Activated naive CD4-positive, alpha-beta T cell treated with anti-CD3 and anti-CD28 coated beads, Interleukin-2, amount 10 ng/mL, durations not matched to agents 7 days and 5 days (primary cell): ENCODE measurements around the gene PTTG1IP2.

Source experiments
- CTCF ChIA-PET: fragments of 350-600 bp; sonication (Branson Sonifier 250); formaldehyde crosslinking; loops from one replicate; lab custom pipeline; 2021; ENCODE audit warnings: antibody characterized with exemption; lab: Charles Lee
- DNase-seq: peaks from one replicate; pipeline ENCODE4 v3.0.0-alpha.2; 2020
- H3K27ac Mint-ChIP-seq: one replicate; pipeline ENCODE4 v1.8.0; 2021; ENCODE audit warnings: mild to moderate bottlenecking, moderate library complexity, mixed read lengths
- H3K27me3 Mint-ChIP-seq: one replicate; pipeline ENCODE4 v1.8.0; 2021; ENCODE audit warnings: mild to moderate bottlenecking, mixed read lengths
- H3K36me3 Mint-ChIP-seq: one replicate; pipeline ENCODE4 v1.8.0; 2021; ENCODE audit warnings: mixed read lengths
- H3K4me1 Mint-ChIP-seq: one replicate; pipeline ENCODE4 v1.8.0; 2021; ENCODE audit warnings: mixed read lengths
- H3K4me3 Mint-ChIP-seq: one replicate; pipeline ENCODE4 v1.8.0; 2021; ENCODE audit warnings: mild to moderate bottlenecking, moderate library complexity, mixed read lengths
- H3K9me3 Mint-ChIP-seq: one replicate; pipeline ENCODE4 v1.8.0; 2021; ENCODE audit warnings: mixed read lengths

The PTTG1IP2 gene

DNA sequence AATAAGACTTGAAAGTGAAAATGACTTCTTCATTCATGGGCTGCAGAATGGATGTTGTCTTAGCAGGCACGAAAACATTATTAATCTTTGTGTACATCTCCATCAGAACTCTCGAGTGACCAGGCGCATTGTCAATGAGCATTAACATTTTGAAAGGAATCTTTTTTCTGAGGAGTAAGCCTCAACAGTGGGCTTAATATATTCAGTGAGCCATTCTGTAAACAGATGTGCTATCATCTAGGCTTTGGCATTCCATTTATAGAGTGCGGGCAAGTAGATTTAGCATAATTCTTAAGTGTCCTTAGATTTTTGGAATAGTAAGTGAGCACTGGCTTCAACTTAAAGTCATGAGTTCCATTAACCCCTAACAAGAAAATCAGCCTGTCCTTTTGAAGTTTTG, 33.1 kb downstream of the PTTG1IP2 start:
- DNase-seq = no peak
- no peaks in the 10 kb centered on the region for H3K27me3 Mint-ChIP-seq
- H3K27ac Mint-ChIP-seq = no peak overlapping the region
- no peaks in the 10 kb centered on the region for H3K36me3 Mint-ChIP-seq
- no peaks in the 10 kb centered on the region for H3K4me1 Mint-ChIP-seq
- no peak overlapping the region for H3K4me3 Mint-ChIP-seq
- no peaks in the 10 kb centered on the region for H3K9me3 Mint-ChIP-seq
- CTCF ChIA-PET = no interaction called here

DNA sequence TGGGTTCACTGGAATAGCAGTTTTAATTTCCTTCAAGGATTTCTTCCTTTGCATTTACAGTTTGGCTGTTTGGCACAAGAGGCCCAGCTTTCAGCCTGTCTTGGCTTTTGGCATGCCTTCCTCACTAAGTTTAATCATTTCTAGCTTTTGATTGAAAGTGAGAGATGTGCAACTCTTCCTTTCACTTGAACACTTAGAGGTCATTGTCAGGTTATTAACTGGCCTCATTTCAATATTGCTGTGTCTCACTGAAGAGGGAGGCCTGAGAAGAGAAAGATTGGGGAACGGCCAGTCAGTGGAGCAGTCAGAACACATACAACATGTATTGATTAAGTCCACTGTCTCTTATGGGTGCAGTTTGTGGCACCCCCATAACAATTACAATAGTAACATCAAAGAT, 33.9 kb downstream of the PTTG1IP2 start:
- Mint-ChIP-seq H3K36me3 (no peaks in the 10 kb centered on the region), H3K9me3 (no peaks in the 10 kb centered on the region), H3K27me3 (no peaks in the 10 kb centered on the region), H3K4me1 (no peaks in the 10 kb centered on the region), H3K4me3 (no peak overlapping the region), H3K27ac (no peak overlapping the region)
- DNase-seq = no peak
- CTCF ChIA-PET = no interaction called here

DNA sequence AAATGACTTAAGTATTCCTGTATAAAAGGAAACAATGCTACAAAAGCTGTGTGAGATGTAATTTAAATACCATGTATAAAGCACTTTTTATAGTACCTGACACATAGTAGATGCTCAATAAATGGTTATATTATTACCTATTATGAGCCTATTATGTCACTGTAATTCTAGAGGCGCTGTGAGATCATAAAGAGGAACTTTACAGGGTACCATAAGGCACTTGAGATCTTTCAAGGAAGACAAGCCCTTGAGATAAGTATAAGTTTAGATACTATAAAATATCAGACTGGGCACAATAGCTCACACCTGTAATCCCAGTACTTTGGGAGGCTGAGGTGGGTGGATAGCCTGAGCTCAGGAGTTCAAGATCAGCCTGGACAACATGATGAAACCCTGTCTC, 38.3 kb downstream of the PTTG1IP2 start:
- Mint-ChIP-seq H3K4me3 (no peak overlapping the region), H3K36me3 (no peaks in the 10 kb centered on the region), H3K27me3 (no peaks in the 10 kb centered on the region), H3K4me1 (no peaks in the 10 kb centered on the region), H3K9me3 (no peaks in the 10 kb centered on the region), H3K27ac (no peak overlapping the region)
- CTCF ChIA-PET = no interaction called here
- no peak for DNase-seq

DNA sequence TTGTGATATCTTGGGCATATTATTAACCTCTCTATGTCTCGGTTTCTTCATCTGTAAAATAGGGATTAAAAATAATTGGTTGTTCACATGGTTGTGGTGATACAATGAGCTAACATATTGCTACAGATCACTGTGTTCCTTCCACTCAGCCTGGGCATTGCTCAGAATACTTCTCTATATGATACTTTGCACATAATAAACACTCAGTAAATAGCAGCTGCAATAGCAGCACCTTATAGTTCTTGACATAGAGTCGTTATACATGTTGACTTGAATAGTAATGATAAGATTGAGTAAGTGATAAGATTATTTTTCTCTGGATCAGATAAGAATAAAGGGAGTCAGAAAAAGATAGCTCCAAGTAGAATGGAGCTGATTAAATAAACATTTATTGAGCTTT, 42.3 kb downstream of the PTTG1IP2 start:
- H3K4me1 Mint-ChIP-seq = no peaks in the 10 kb centered on the region
- no peak overlapping the region for H3K27ac Mint-ChIP-seq
- H3K27me3 Mint-ChIP-seq = no peaks in the 10 kb centered on the region
- CTCF ChIA-PET = no interaction called here
- no peaks in the 10 kb centered on the region for H3K9me3 Mint-ChIP-seq
- H3K36me3 Mint-ChIP-seq = no peaks in the 10 kb centered on the region
- DNase-seq = no peak
- H3K4me3 Mint-ChIP-seq = no peak overlapping the region

DNA sequence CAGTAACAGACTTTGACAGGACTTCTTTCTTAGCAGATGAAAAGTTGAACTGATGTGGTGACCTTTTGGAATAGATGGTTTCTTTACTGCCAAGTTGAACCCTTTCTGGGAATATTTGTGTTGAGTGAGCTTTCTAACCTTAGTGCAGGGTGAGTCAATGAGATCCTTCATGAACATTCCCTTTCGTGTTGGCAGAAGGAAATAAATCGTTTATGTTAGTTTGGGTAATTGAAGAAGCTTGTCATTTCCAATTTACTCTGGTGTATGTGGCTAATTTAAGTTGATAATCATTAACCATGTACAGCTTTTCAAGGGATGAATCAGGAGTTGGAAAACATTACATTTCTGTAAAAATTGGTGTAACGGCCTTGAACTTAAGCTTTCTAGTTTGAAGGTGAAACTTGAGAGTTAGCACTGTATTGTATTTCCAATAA, 43.4 kb downstream of the PTTG1IP2 start:
- no peak for DNase-seq
- H3K4me3 Mint-ChIP-seq = no peak overlapping the region
- no peak overlapping the region for H3K27ac Mint-ChIP-seq
- H3K4me1 Mint-ChIP-seq = no peaks in the 10 kb centered on the region
- no peaks in the 10 kb centered on the region for H3K27me3 Mint-ChIP-seq
- CTCF ChIA-PET = interaction anchor here (0.7 to 1.2 kb wide), 2 partner anchors 14 to 57 kb away, joined by 3 to 4 read pairs; no protein-coding TSS in a partner anchor
- H3K36me3 Mint-ChIP-seq = no peaks in the 10 kb centered on the region
- no peaks in the 10 kb centered on the region for H3K9me3 Mint-ChIP-seq

DNA sequence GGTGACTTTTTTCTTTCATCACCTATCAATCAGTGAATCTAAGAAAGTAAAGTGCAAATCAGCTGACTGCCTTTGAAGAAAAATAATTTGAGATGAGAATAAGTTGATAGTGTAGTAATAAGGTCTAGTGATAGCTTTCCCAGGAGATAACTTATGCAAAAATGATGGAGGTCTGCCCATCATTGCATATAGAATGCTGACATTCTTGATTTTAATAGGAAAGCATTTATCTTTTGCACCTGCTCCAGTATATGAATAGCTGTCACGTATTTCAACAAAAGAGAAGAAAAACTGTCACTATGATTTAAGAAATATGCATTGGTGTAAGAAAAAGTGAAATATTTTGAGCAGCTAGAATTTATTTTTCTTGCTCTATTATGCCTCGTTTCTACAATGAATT, 46.8 kb downstream of the PTTG1IP2 start:
- CTCF ChIA-PET = no interaction called here
- Mint-ChIP-seq H3K27me3 (no peaks in the 10 kb centered on the region), H3K36me3 (no peaks in the 10 kb centered on the region), H3K4me1 (no peaks in the 10 kb centered on the region), H3K9me3 (no peaks in the 10 kb centered on the region), H3K27ac (no peak overlapping the region), H3K4me3 (no peak overlapping the region)
- DNase-seq = no peak

DNA sequence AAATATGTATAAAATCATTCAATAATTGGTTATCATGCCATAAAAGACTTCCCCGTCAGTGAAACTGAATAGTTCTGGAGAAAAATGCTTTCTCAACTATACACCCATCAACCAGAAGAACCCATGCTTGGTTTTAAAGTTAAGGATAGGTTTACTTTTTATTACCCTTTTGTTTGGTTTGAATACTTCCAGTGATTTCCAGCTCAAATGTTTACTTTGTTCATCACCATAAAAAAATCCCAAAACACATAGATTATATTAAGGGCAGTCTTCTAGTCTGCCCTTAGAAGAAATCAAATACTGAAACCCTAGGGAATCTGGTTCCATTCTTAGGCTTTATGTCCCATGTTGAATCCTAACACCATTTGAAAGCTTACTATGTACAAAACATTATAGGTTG, 49.2 kb downstream of the PTTG1IP2 start:
- no peak overlapping the region for H3K27ac Mint-ChIP-seq
- no peaks in the 10 kb centered on the region for H3K4me1 Mint-ChIP-seq

DNA sequence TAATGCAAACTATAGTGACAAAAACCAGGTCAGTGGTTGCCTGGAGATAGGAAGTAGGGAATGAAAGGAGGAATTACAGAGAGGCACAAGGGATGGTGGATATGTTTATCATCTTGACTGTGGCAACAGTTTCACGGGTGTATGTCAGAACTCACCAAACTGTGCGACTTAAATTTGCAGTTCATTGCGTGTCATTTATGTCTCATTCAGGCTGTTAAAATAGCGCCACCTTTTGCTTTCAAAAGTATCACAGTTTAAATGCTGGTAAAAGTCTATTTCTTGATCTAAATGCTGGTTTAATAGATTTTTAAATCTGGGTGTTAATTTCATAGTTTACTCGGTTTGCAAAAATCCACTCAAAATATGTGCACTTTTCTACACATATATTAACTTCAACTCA, 51.0 kb downstream of the PTTG1IP2 start:
- DNase-seq = no peak
- H3K27ac Mint-ChIP-seq = no peak overlapping the region
- H3K9me3 Mint-ChIP-seq = no peaks in the 10 kb centered on the region
- H3K27me3 Mint-ChIP-seq = no peaks in the 10 kb centered on the region
- CTCF ChIA-PET = no interaction called here
- no peaks in the 10 kb centered on the region for H3K36me3 Mint-ChIP-seq
- no peaks in the 10 kb centered on the region for H3K4me1 Mint-ChIP-seq
- H3K4me3 Mint-ChIP-seq = no peak overlapping the region

More for the DNA sequence above, 49.2 kb downstream of the PTTG1IP2 start:
- CTCF ChIA-PET = interaction anchor here (0.9 kb wide), 1 partner anchor 91 kb away, joined by 3 read pairs; no protein-coding TSS in a partner anchor
- Mint-ChIP-seq H3K36me3 (no peaks in the 10 kb centered on the region), H3K27me3 (no peaks in the 10 kb centered on the region), H3K4me3 (no peak overlapping the region), H3K9me3 (no peaks in the 10 kb centered on the region)
- DNase-seq = no peak

DNA sequence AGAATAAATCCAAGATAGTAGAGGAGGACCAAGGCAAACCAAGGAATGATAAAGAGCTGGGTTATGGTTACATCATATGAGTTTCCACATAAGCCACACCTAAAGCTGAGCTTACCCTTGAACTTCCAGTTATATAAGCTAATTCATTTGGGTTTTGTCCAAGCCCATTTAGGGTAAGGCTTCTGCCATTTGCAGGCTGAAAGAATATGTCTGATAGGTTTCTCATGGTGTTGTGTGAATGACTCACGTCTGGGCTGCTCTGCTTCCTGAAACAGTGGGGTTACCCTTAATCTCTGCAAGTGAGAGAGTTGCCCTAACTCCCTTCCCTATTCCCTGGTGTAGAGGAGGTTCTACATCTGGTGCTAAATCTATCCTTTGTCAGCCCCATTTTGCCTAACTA, 60.8 kb downstream of the PTTG1IP2 start:
- Mint-ChIP-seq H3K36me3 (no peaks in the 10 kb centered on the region), H3K27ac (no peak overlapping the region), H3K4me3 (no peak overlapping the region), H3K9me3 (no peaks in the 10 kb centered on the region), H3K27me3 (no peaks in the 10 kb centered on the region), H3K4me1 (no peaks in the 10 kb centered on the region)
- CTCF ChIA-PET = no interaction called here
- DNase-seq = no peak

DNA sequence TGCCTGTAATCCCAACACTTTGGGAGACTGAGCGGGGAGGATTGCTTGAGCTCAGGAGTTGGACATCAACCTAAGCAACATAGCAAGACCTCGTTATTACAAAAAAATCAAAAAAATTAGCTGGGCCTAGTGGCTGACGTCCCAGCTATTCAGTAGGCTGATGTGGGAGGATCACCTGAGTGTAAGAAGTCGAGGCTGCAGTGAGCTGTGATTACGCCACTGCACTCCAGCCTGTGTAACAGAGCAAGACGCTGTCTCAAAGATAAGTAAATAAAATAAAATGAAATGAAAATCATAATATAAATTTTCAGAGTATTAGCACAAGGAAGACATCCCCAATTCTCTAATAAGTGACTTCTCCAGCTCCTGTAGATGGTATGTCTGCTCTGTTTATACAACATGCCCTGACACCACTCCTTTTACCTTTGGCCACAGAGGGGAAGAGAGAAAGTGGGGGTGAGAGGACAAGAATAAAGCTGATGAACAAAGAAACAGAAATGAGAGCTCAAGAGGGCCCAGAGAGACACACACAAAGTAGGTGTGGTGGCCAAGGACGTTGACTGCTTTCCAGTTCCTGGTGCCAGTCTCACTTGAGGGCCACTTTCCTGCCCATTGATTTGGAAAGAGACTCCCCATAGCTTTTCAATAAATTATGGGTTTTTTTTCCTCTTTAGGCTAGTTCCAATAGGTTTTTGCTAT, 62.9 kb downstream of the PTTG1IP2 start:
- Mint-ChIP-seq H3K27ac (no peak overlapping the region), H3K9me3 (no peaks in the 10 kb centered on the region), H3K27me3 (no peaks in the 10 kb centered on the region), H3K36me3 (no peaks in the 10 kb centered on the region), H3K4me3 (no peak overlapping the region), H3K4me1 (no peaks in the 10 kb centered on the region)
- DNase-seq = no peak
- CTCF ChIA-PET = no interaction called here

DNA sequence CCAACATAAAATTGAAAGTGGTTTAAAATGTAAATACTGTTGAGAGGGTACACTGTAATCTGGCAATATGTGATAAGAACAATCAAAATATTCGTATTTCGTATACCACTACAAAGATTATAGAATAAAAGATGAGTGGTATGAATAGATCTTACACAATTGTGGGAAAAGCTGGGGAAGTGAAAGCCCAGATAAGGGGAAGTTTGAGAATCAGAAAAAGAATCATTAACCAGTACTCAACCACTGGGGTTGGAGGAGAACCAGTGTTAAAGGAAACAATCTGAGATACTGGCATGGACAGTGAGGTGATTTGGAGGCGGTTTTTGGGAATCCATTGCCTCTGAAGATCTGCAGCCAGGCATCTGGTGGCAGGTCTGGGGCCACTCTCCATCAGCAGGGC, 67.0 kb downstream of the PTTG1IP2 start:
- DNase-seq = no peak
- CTCF ChIA-PET = no interaction called here
- Mint-ChIP-seq H3K27ac (no peak overlapping the region), H3K27me3 (no peaks in the 10 kb centered on the region), H3K4me1 (no peaks in the 10 kb centered on the region), H3K4me3 (no peak overlapping the region), H3K9me3 (no peaks in the 10 kb centered on the region), H3K36me3 (no peaks in the 10 kb centered on the region)

DNA sequence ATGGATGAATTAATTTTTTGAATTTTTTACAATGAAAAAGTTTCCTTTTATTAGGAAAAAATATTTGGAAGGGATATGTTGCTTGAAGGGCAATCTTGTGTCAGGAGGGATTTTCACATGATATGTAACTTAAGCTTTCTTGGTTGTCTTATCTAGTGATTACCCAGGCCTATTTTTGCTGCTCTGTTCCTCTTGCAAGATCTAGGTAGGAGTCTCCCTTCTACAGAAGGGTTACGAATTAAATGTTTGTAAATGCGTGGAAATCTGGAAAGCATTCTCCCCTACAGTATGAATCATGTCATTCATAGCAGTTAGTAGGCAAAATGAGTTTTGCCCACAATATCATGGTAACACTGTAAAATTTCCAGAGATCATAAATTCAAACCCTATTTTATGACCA, 69.0 kb downstream of the PTTG1IP2 start:
- H3K36me3 Mint-ChIP-seq = no peaks in the 10 kb centered on the region
- no peaks in the 10 kb centered on the region for H3K4me1 Mint-ChIP-seq
- H3K4me3 Mint-ChIP-seq = no peak overlapping the region
- CTCF ChIA-PET = no interaction called here
- no peaks in the 10 kb centered on the region for H3K9me3 Mint-ChIP-seq
- H3K27ac Mint-ChIP-seq = no peak overlapping the region
- no peaks in the 10 kb centered on the region for H3K27me3 Mint-ChIP-seq
- no peak for DNase-seq

DNA sequence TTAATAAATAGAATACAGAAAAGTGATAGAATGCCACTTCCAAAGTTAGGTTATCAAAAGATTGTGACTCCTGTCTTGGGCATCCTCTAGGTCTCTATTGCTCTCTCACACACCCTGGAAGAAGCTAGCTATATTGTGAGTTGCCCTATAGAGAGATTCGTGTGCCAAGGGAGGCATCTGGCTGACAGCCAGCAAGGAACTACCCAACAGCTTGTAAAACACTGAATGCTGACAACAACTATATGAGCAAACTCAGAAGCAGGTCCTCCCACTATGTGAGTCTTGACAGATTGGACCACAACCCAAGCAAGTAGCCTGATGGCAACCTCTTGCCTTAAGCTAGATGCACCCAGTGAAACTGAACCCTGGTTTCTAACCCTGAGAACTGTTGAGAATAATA, 71.0 kb downstream of the PTTG1IP2 start:
- H3K9me3 Mint-ChIP-seq = no peaks in the 10 kb centered on the region
- DNase-seq = no peak
- CTCF ChIA-PET = no interaction called here
- H3K4me3 Mint-ChIP-seq = no peak overlapping the region
- no peaks in the 10 kb centered on the region for H3K4me1 Mint-ChIP-seq
- no peaks in the 10 kb centered on the region for H3K36me3 Mint-ChIP-seq
- no peaks in the 10 kb centered on the region for H3K27me3 Mint-ChIP-seq
- no peak overlapping the region for H3K27ac Mint-ChIP-seq

DNA sequence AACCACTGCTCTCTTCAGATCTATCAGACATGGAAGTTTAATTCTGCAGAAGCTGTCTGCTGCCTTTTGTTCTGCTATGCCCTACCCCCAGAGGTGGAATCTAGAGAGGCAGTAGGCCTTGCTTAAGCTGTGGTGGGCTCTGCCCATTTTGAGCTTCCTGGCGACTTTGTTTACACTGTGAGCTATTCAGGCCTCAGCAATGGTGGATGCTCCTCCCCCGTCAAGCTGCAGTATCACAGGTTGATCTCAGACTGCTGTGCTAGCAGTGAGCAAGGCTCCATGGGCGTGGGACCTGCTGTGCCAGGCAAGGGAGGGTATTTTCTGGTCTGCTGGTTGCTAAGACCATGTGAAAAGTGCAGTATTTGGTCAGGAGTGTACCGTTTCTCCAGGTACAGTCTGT, 81.6 kb downstream of the PTTG1IP2 start:
- CTCF ChIA-PET = no interaction called here
- Mint-ChIP-seq H3K27ac (no peak overlapping the region), H3K4me1 (no peaks in the 10 kb centered on the region), H3K9me3 (no peaks in the 10 kb centered on the region), H3K27me3 (no peaks in the 10 kb centered on the region), H3K4me3 (no peak overlapping the region), H3K36me3 (no peaks in the 10 kb centered on the region)
- DNase-seq = no peak

DNA sequence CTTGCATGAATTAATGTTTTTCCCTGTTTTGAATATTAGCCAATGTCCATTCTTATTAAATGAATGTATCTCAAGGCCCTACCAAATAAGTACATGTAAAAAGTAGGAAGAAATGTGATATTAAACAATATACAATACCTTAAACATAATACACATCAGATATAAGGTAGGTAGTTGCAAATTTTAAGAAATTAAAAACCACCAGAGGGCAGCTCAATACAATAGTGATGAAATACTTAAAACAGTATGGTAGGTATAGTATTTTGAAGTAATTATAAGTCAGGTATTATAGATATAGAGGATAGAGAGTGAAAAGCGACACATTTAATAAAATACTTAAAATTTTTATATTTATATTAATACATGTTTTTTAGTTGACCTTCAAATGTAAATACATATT, 83.1 kb downstream of the PTTG1IP2 start:
- Mint-ChIP-seq H3K4me3 (no peak overlapping the region), H3K27ac (no peak overlapping the region), H3K9me3 (no peaks in the 10 kb centered on the region), H3K27me3 (no peaks in the 10 kb centered on the region), H3K36me3 (no peaks in the 10 kb centered on the region), H3K4me1 (no peaks in the 10 kb centered on the region)
- DNase-seq = no peak
- CTCF ChIA-PET = no interaction called here
